SJSA1 (cell line): ENCODE results near the gene LRRC75A. TPM values are rescaled to one million over a fixed set of nuclear protein-coding genes. Genes with fewer than 3 reads are reported as not detected.

Source experiments
- DNase-seq, 2 experiments: peaks; one replicate each; pipeline ENCODE4 v3.0.0-alpha.2; 2015 to 2020; ENCODE audit warnings: low spot score in 2 of 2, low read depth in 1 of 2
- H3K27ac ChIP-seq: fragments of 250-450 bp; sonication (Bioruptor Pico); 2 replicates; pipeline ENCODE4 v1.5.1; 2020; ENCODE audit warnings: mild to moderate bottlenecking, moderate library complexity
- H3K27me3 ChIP-seq: fragments of 250-450 bp; sonication (Bioruptor Pico); replicated peaks from 2 replicates; pipeline ENCODE4 v1.5.1; 2020; ENCODE audit warnings: mild to moderate bottlenecking, moderate library complexity
- H3K36me3 ChIP-seq: fragments of 250-450 bp; sonication (Bioruptor Pico); 2 replicates; pipeline ENCODE4 v1.5.1; 2020; ENCODE audit warnings: mild to moderate bottlenecking
- H3K4me1 ChIP-seq: fragments of 250-450 bp; sonication (Bioruptor Pico); replicated peaks from 2 replicates; pipeline ENCODE4 v1.6.1; 2021; ENCODE audit warnings: mild to moderate bottlenecking
- H3K4me3 ChIP-seq: fragments of 250-450 bp; sonication (Bioruptor Pico); 2 replicates; pipeline ENCODE4 v1.5.1; 2020; ENCODE audit warnings: mild to moderate bottlenecking
- H3K9me3 ChIP-seq: fragments of 250-450 bp; sonication (Bioruptor Pico); replicated peaks from 2 replicates; pipeline ENCODE4 v1.5.1; 2020; ENCODE audit warnings: mild to moderate bottlenecking
- total RNA-seq: library from RNA; depleted of rRNA; stranded (reverse); fragments of >200 nt; shearing (Covaris generic); gene quantifications from 2 replicates; pipeline ENCODE4 v1.2.3, GENCODE V29; 2014

Gene LRRC75A
- total RNA-seq, 1 experiment from 2014 or later, result 0.39 TPM

DNA sequence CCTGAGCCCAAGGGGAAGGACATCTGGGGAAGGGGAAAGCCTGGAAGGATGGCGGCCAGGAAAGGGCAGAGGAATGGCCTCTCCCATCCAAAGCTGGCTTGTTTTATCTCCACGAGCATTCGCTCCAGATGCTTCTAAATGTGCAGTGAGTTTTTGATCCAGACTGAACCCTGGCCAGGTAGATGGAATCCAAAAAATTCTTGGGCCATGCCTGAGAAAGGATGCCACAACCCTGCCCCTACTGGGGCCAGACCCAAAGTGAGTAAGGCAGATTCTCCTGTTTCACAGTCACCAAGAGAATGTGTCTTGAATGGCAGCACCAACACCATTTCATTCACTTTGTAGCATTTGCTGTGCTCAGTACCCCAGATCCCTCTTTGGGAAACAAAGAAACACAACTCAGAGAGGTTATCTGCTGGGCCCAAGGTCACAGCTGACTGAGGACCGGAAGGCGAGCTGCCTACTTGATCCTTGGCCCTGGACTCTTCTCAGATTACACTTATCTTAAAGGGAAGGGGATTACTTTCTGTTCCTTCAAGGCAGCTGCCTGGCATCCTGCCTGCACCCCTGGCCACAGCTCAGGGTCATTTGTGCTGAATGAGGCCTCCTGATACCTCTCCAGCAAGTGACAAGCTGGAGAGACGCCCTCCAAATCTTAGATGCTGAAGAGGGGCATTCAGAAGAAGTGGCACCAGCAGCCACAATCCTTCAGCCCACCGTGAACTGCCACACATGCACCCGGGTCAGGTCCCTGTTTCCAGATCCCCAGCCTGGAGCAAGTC is 3.6 kb downstream of the LRRC75A start:
- H3K4me3 ChIP-seq, result no peak overlapping the region
- H3K27me3 ChIP-seq, result peaks cover 8% of the 10 kb centered on the region
- peaks cover 15% of the 10 kb centered on the region for H3K4me1 ChIP-seq
- H3K27ac ChIP-seq, result no peak overlapping the region
- H3K9me3 ChIP-seq, result no peaks in the 10 kb centered on the region; the same call in 1 of the 2 replicates
- H3K36me3 ChIP-seq, result no peaks in the 10 kb centered on the region
- DNase-seq, result no peak

GRCh38 chr17:16486373-16487250 is 5.4 kb downstream of the LRRC75A start:
- peaks cover 8% of the 10 kb centered on the region for H3K27me3 ChIP-seq
- H3K9me3 ChIP-seq, result no peaks in the 10 kb centered on the region
- peaks cover 10% of the 10 kb centered on the region for H3K4me1 ChIP-seq
- DNase-seq, result no peak
- no peak overlapping the region for H3K4me3 ChIP-seq
- no peaks in the 10 kb centered on the region for H3K36me3 ChIP-seq
- no peak overlapping the region for H3K27ac ChIP-seq

- no peak overlapping the region for H3K4me3 ChIP-seq
- H3K27ac ChIP-seq, result no peak overlapping the region
- H3K36me3 ChIP-seq, result no peaks in the 10 kb centered on the region
- no peaks in the 10 kb centered on the region for H3K9me3 ChIP-seq
- H3K4me1 ChIP-seq, result peaks cover 5% of the 10 kb centered on the region
- no peaks in the 10 kb centered on the region for H3K27me3 ChIP-seq
- no peak for DNase-seq
Measured at GRCh38 chr17:16484445-16485175, 7.4 kb downstream of the LRRC75A start.

DNA sequence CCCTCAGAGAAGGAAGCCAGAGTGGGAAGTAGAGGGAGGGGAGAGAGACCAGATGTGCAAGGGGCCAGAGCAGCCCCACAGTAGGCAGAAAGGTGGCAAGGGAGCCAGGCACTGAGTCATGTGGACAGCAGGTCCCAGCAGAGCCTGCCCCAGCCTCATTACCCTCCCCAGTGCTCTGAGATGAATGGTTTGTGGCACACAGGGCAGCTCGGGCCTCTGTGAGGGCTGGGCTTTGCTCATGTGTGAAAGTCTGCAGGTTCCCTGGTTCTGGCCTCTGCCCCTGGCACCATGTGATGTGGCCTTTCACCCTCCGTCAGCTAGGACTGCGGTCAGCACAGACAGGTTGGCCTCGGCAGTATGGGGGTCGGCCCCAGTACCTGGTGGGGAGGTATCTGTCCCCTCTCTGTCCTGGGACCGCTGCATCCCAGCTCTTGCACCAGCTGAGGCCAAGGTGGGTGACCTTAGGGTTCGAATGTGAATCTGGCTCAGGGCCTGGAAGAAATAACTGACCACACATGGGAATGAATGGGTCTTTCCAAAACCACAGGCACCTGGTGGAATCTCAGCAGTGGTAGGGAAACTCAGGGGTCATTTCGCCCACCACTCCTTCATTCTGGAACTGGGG is 8.9 kb downstream of the LRRC75A start:
- no peak for DNase-seq
- no peak overlapping the region for H3K4me3 ChIP-seq
- no peak overlapping the region for H3K27ac ChIP-seq
- H3K36me3 ChIP-seq, result no peaks in the 10 kb centered on the region
- no peaks in the 10 kb centered on the region for H3K27me3 ChIP-seq
- H3K4me1 ChIP-seq, result peaks cover 5% of the 10 kb centered on the region
- H3K9me3 ChIP-seq, result no peaks in the 10 kb centered on the region

GRCh38 chr17:16482253-16482652 is 9.7 kb downstream of the LRRC75A start:
- no peaks in the 10 kb centered on the region for H3K9me3 ChIP-seq
- H3K4me1 ChIP-seq, result peaks cover 11% of the 10 kb centered on the region
- no peaks in the 10 kb centered on the region for H3K27me3 ChIP-seq
- no peak overlapping the region for H3K27ac ChIP-seq
- H3K4me3 ChIP-seq, result no peak overlapping the region
- no peak for DNase-seq
- no peaks in the 10 kb centered on the region for H3K36me3 ChIP-seq

GRCh38 chr17:16480995-16481394 is 11.0 kb downstream of the LRRC75A start:
- Histone ChIP-seq H3K36me3 (no peaks in the 10 kb centered on the region), H3K9me3 (no peaks in the 10 kb centered on the region), H3K27me3 (no peaks in the 10 kb centered on the region), H3K4me1 (peaks cover 12% of the 10 kb centered on the region), H3K27ac (no peak overlapping the region), H3K4me3 (no peak overlapping the region)
- no peak for DNase-seq

DNA sequence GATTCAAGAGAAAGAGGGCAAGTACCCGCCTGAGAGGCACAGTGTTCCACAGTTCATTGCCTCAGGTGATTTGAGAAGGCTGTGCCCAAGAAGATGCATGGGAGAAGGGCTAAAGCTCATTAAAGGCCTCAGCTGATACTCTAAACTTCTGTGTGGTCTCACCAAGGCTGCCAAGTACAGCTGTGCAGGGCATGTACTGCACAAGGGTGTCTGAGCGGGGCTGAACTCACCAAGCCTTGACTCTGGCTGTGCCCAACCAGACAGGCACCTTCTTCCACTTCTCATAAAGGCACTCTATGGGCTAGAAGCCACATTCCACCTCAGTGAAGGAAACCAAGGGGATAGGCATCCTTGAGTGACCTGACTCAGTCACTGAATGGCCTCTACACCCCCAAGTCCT is 12.7 kb downstream of the LRRC75A start:
- no peak for DNase-seq
- Histone ChIP-seq H3K36me3 (no peaks in the 10 kb centered on the region), H3K4me3 (no peak overlapping the region), H3K4me1 (peaks cover 15% of the 10 kb centered on the region), H3K27me3 (no peaks in the 10 kb centered on the region), H3K27ac (no peak overlapping the region), H3K9me3 (no peaks in the 10 kb centered on the region)

DNA sequence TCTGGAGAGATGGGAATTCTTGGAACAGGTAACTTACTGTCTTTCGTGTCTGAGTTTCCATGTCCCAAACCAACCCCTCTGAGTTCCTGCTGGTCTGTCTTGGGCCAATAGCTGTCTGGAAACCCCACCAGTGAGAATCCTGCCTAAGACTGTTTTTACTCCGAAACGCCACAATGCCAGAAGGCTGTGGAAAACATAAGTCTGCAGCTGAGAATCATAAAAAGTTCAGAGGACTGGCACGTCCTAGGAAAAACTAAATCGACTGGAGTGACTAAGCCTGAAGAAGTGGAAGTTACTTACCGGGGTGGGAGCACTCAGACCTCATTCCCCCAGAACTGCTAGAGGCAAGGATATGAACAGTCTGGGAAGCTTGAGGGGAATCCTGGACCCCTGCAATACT is 13.3 kb downstream of the LRRC75A start:
- Histone ChIP-seq H3K4me3 (no peak overlapping the region), H3K27ac (no peak overlapping the region), H3K4me1 (peaks cover 18% of the 10 kb centered on the region), H3K9me3 (no peaks in the 10 kb centered on the region), H3K27me3 (no peaks in the 10 kb centered on the region), H3K36me3 (no peaks in the 10 kb centered on the region)
- no peak for DNase-seq

DNA sequence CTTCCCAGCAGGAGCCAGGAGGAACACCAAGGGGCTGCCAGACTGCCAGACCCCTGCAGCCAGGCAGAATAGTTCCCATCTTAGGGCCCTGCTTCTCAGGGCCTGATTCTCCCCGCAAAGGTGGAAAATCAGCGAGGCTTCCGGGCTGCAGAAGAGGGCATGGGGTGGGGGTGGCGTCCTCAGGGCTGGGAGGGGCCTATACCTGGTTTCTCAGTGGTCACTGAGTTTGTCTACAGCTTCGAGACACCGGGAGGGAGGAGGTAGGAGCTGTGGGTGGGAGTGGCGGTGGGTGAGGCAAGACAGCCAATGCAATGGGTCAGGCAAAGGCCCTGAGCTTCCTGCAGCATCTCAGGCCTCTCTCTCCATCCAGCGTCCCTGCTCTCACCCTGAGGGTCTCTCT is 14.3 kb downstream of the LRRC75A start:
- no peaks in the 10 kb centered on the region for H3K9me3 ChIP-seq
- no peaks in the 10 kb centered on the region for H3K27me3 ChIP-seq
- no peaks in the 10 kb centered on the region for H3K36me3 ChIP-seq
- H3K4me3 ChIP-seq, result no peak overlapping the region
- peak overlapping the region; percentile 79 for H3K27ac ChIP-seq
- no peak for DNase-seq
- peaks cover 18% of the 10 kb centered on the region for H3K4me1 ChIP-seq

DNA sequence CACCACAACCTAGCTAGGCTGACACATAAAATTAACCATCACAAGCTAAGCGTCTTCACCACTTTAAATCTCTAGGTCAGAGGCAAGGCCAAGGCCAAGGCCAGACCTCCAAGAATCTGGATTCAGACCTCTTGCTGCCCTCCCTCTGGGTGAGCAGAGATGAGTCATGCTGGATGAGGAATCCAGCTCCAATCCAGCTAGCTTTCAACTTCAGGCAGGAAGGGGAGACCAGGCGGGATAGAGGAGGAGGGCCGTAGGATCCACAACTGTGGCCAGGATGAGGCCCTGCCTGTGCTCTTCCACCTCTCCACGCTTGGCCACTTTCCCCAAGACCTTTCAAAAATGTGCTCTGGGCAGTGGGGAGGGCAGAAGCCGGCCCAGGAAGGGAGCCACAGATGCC is 14.7 kb downstream of the LRRC75A start:
- H3K27me3 ChIP-seq, result no peaks in the 10 kb centered on the region
- H3K36me3 ChIP-seq, result no peaks in the 10 kb centered on the region
- H3K9me3 ChIP-seq, result no peaks in the 10 kb centered on the region
- H3K27ac ChIP-seq, result peak overlapping the region; percentile 79
- H3K4me1 ChIP-seq, result peaks cover 18% of the 10 kb centered on the region
- no peak overlapping the region for H3K4me3 ChIP-seq
- DNase-seq, result peak; percentile 75 to 87

DNA sequence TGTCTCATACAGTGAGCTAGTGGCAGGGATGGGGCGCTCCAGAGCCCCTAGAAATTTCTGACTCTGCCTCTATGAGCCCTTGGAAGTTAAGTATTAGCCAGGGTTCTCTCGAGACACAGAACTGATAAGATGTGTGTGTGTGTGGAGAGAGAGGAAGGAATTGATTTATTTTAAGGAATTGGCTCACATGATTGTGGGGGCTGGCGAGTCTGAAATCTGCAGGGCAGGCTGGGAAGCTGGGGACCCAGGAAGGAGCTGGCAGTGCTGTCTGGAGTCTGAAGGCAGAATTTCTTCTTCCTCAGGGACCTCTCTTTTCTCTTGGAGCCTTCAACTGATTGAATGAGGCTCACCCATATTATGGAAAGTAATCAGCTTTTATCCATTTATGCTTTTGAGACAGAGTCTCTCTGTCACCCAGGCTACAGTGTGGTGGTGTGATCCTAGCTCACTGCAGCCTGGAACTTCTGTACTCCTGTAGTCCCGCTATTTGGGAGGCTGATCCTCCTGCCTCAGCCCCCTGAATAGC is 16.8 kb downstream of the LRRC75A start:
- Histone ChIP-seq H3K4me3 (no peak overlapping the region), H3K27ac (no peak overlapping the region), H3K36me3 (no peaks in the 10 kb centered on the region), H3K4me1 (peaks cover 18% of the 10 kb centered on the region), H3K9me3 (no peaks in the 10 kb centered on the region), H3K27me3 (no peaks in the 10 kb centered on the region)
- DNase-seq, result no peak

GRCh38 chr17:16474012-16474725 is 17.8 kb downstream of the LRRC75A start:
- H3K4me1 ChIP-seq, result peaks cover 22% of the 10 kb centered on the region
- DNase-seq, result peak in 1 of 2 experiments; percentile 29
- no peak overlapping the region for H3K27ac ChIP-seq
- no peaks in the 10 kb centered on the region for H3K9me3 ChIP-seq
- H3K27me3 ChIP-seq, result no peaks in the 10 kb centered on the region
- no peaks in the 10 kb centered on the region for H3K36me3 ChIP-seq
- H3K4me3 ChIP-seq, result no peak overlapping the region
